SK-N-SH treated with all-trans-retinoic acid at 6 μM for 48 hours (cell line): ENCODE results near the gene CDX1.

Experiments
- ATAC-seq: fragments of 200-7000 bp; cut with Tn5 transposase; 3 replicates; pipeline ENCODE4 v1.9.1; 2020; ENCODE audit warnings: mild to moderate bottlenecking, moderate library complexity
- ARNTL ChIP-seq: fragments of 450-650 bp; formaldehyde crosslinking; IDR thresholded peaks from 2 replicates; pipeline ENCODE4 v1.5.0; 2020; ENCODE audit warnings: low read depth, mild to moderate bottlenecking, moderate library complexity, borderline replicate concordance
- BACH2 ChIP-seq: fragments of 250-450 bp; sonication (Bioruptor Pico); IDR thresholded peaks from 2 replicates; pipeline ENCODE4 v1.9.0; 2021; ENCODE audit warnings: mild to moderate bottlenecking, borderline replicate concordance
- CREB5 ChIP-seq: fragments of 250-450 bp; sonication (Bioruptor Pico); IDR thresholded peaks from 2 replicates; pipeline ENCODE4 v1.5.1; 2020; ENCODE audit warnings: low read depth, mild to moderate bottlenecking, moderate library complexity
- CSDC2 ChIP-seq: fragments of 250-450 bp; sonication (Bioruptor Pico); IDR thresholded peaks from 2 replicates; pipeline ENCODE4 v1.5.0; 2020; ENCODE audit warnings: mild to moderate bottlenecking, moderate library complexity
- ESRRG ChIP-seq: fragments of 250-450 bp; sonication (Bioruptor Pico); IDR thresholded peaks from 2 replicates; pipeline ENCODE4 v1.6.1; 2021; ENCODE audit warnings: mild to moderate bottlenecking
- GLIS3 ChIP-seq: fragments of 250-450 bp; sonication (Bioruptor Pico); IDR thresholded peaks from 2 replicates; pipeline ENCODE4 v1.5.0; 2020; ENCODE audit warnings: mild to moderate bottlenecking, moderate library complexity
- ISL1 ChIP-seq: fragments of 250-450 bp; sonication (Bioruptor Pico); IDR thresholded peaks from 2 replicates; pipeline ENCODE4 v2.1.2; 2022; ENCODE audit warnings: mild to moderate bottlenecking, moderate library complexity
- OSR1 ChIP-seq: fragments of 250-450 bp; sonication (Bioruptor Pico); IDR thresholded peaks from 2 replicates; pipeline ENCODE4 v1.8.0; 2022; ENCODE audit warnings: moderate library complexity, mild to moderate bottlenecking, inconsistent platforms
- PATZ1 ChIP-seq: fragments of 250-450 bp; sonication (Bioruptor Pico); IDR thresholded peaks from 2 replicates; pipeline ENCODE4 v1.8.0; 2020; ENCODE audit warnings: mild to moderate bottlenecking, moderate library complexity, borderline replicate concordance
- POU6F1 ChIP-seq: fragments of 250-450 bp; sonication (Bioruptor Pico); IDR thresholded peaks from 2 replicates; pipeline ENCODE4 v1.8.0; 2021; ENCODE audit warnings: low read depth, mild to moderate bottlenecking, moderate library complexity, borderline replicate concordance
- PPARA ChIP-seq: fragments of 250-450 bp; sonication (Bioruptor Pico); IDR thresholded peaks from 2 replicates; pipeline ENCODE4 v1.5.0; 2020; ENCODE audit warnings: mild to moderate bottlenecking, borderline replicate concordance
- RARB ChIP-seq: fragments of 250-450 bp; sonication (Bioruptor Pico); IDR thresholded peaks from 2 replicates; pipeline ENCODE4 v1.8.0; 2021; ENCODE audit warnings: mild to moderate bottlenecking, moderate library complexity
- SNAI2 ChIP-seq: fragments of 250-450 bp; sonication (Bioruptor Pico); IDR thresholded peaks from 2 replicates; pipeline ENCODE4 v1.5.0; 2020; ENCODE audit warnings: mild to moderate bottlenecking, moderate library complexity
- TCF4 ChIP-seq: fragments of 250-450 bp; sonication (Bioruptor Pico); IDR thresholded peaks from 2 replicates; pipeline ENCODE4 v1.8.0; 2021; ENCODE audit warnings: mild to moderate bottlenecking, moderate library complexity, borderline replicate concordance
- TOX ChIP-seq: fragments of 250-450 bp; sonication (Bioruptor Pico); IDR thresholded peaks from 2 replicates; pipeline ENCODE4 v1.8.0; 2021; ENCODE audit warnings: mild to moderate bottlenecking, moderate library complexity, borderline replicate concordance
- TSHZ2 ChIP-seq: fragments of 250-450 bp; sonication (Bioruptor Pico); IDR thresholded peaks from 2 replicates; pipeline ENCODE4 v1.5.0; 2020; ENCODE audit warnings: mild to moderate bottlenecking, moderate library complexity
- ZC3H10 ChIP-seq: fragments of 250-450 bp; sonication (Bioruptor Pico); IDR thresholded peaks from 2 replicates; pipeline ENCODE4 v1.5.1; 2021; ENCODE audit warnings: mild to moderate bottlenecking, moderate library complexity
- ZFP3 ChIP-seq: fragments of 250-450 bp; sonication (Bioruptor Pico); IDR thresholded peaks from 2 replicates; pipeline ENCODE4 v1.5.0; 2020; ENCODE audit warnings: mild to moderate bottlenecking, moderate library complexity
- ZFP30 ChIP-seq: fragments of 450-650 bp; formaldehyde crosslinking; IDR thresholded peaks from 2 replicates; pipeline ENCODE4 v1.5.0; 2022; ENCODE audit warnings: mild to moderate bottlenecking, moderate library complexity
- ZNF565 ChIP-seq: fragments of 450-650 bp; formaldehyde crosslinking; conservative IDR thresholded peaks from 2 replicates; pipeline ENCODE4 v1.5.0; 2020; ENCODE audit warnings: low read depth, mild to moderate bottlenecking, moderate library complexity
- ZNF70 ChIP-seq: fragments of 450-650 bp; formaldehyde crosslinking; IDR thresholded peaks from 2 replicates; pipeline ENCODE4 v1.5.0; 2020; ENCODE audit warnings: mild to moderate bottlenecking, moderate library complexity
- ZNF8 ChIP-seq: fragments of 450-650 bp; formaldehyde crosslinking; IDR thresholded peaks from 2 replicates; pipeline ENCODE4 v1.5.0; 2020; ENCODE audit warnings: mild to moderate bottlenecking, moderate library complexity

The CDX1 gene

DNA sequence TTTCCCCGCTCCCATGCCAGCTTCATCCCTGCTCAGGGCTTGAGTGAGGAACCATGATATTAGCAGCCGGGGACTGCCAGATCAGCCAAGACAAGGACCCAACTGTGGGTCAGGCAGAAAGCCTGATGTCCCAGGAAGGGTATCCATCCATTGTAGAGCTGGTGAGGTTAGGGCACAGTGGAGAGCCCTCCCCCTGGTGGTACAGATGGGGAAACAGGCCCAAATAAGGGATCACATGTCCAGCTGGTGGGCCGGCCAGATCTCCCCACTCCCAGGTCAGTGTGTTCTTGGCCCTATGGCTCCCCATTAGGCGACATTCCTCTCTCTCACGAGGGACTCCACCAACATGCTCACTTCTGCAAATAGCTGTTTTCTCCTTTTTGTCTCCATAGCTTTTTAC, 9.0 kb downstream of the CDX1 start (continued):
- TF ChIP-seq ZFP30 (no peak), POU6F1 (CRISPR knock-in tag) (no peak), PATZ1 (CRISPR knock-in tag) (no peak)

- TF ChIP-seq ZFP3 (CRISPR knock-in tag) (no peak), TSHZ2 (CRISPR knock-in tag) (no peak), PATZ1 (CRISPR knock-in tag) (no peak), ZFP30 (no peak), ZC3H10 (CRISPR knock-in tag) (no peak), ZNF565 (CRISPR knock-in tag) (no peak), ZNF70 (no peak), CREB5 (CRISPR knock-in tag) (no peak), CSDC2 (CRISPR knock-in tag) (no peak), PPARA (no peak), TCF4 (CRISPR knock-in tag) (no peak), SNAI2 (no peak), OSR1 (CRISPR knock-in tag) (no peak), GLIS3 (CRISPR knock-in tag) (no peak)
- ATAC-seq: no peak
Measured at GRCh38 chr5:150176745-150177477, 10.3 kb downstream of the CDX1 start.

DNA sequence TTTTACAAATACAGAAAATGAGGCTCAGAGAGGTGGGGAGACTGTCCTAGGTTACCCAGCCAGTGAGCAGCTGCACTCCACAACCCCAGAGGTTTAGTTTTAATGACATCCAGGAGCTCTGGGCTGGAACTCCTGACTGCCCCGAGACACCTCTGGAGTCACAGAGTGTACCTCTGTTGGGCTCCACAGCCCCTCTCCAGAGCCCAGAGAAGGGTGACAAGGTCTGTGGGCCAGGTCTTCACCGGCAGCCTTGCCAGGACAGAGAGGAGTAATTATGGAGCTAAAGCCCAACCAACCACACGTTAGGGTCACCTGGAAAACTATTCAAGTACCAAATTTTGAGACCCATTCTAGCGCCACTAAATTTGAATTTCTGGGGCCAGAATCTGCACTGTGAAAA, 11.1 kb downstream of the CDX1 start:
- ATAC-seq: no peak
- no peak for TF ChIP-seq GLIS3 (CRISPR knock-in tag)
- no peak for TF ChIP-seq ZNF8 (CRISPR knock-in tag)
- no peak for TF ChIP-seq TSHZ2 (CRISPR knock-in tag)
- TF ChIP-seq PPARA: no peak
- TF ChIP-seq ZNF565 (CRISPR knock-in tag): no peak
- TF ChIP-seq ZC3H10 (CRISPR knock-in tag): no peak
- TF ChIP-seq ESRRG (CRISPR knock-in tag): no peak
- no peak for TF ChIP-seq OSR1 (CRISPR knock-in tag)
- no peak for TF ChIP-seq RARB (CRISPR knock-in tag)
- no peak for TF ChIP-seq CSDC2 (CRISPR knock-in tag)
- TF ChIP-seq TCF4 (CRISPR knock-in tag): no peak
- no peak for TF ChIP-seq ZFP30
- TF ChIP-seq ZFP3 (CRISPR knock-in tag): no peak
- no peak for TF ChIP-seq TOX (CRISPR knock-in tag)
- TF ChIP-seq SNAI2: no peak
- TF ChIP-seq POU6F1 (CRISPR knock-in tag): no peak
- TF ChIP-seq ARNTL (CRISPR knock-in tag): no peak
- TF ChIP-seq ISL1 (CRISPR knock-in tag): no peak
- no peak for TF ChIP-seq BACH2 (CRISPR knock-in tag)
- TF ChIP-seq ZNF70: no peak
